ENCODE results near the gene HSD17B13. TPM values are rescaled to one million over a fixed set of nuclear protein-coding genes. Genes with fewer than 3 reads are reported as not detected.

HSD17B13 gene
- total RNA-seq, 2 donors from 2014 or later, result 0.58 TPM; not detected in 1

DNA sequence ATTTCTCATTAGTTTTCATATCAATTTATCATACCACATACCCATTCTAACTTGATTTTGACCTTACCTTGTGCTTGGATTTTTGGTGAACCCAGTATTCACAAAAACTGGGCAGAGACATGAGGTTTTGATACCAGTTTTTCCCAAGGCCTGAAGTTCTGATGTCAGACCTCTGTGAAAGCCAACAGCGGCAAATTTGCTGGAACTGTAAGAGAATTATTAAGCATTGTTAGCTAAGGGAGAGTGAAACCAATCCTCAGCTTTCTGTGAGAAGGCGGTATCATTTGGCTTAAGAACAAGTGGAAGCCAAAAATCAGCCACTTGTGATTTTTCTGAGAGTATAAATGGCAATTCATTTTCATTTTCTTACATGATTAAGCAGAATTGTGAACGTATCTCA, 8.9 kb downstream of the HSD17B13 start:
- TF ChIP-seq, protein P1, sequence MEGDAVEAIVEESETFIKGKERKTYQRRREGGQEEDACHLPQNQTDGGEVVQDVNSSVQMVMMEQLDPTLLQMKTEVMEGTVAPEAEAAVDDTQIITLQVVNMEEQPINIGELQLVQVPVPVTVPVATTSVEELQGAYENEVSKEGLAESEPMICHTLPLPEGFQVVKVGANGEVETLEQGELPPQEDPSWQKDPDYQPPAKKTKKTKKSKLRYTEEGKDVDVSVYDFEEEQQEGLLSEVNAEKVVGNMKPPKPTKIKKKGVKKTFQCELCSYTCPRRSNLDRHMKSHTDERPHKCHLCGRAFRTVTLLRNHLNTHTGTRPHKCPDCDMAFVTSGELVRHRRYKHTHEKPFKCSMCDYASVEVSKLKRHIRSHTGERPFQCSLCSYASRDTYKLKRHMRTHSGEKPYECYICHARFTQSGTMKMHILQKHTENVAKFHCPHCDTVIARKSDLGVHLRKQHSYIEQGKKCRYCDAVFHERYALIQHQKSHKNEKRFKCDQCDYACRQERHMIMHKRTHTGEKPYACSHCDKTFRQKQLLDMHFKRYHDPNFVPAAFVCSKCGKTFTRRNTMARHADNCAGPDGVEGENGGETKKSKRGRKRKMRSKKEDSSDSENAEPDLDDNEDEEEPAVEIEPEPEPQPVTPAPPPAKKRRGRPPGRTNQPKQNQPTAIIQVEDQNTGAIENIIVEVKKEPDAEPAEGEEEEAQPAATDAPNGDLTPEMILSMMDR (conservative IDR thresholded peaks at IDR 0.05), result no peak
- H3K27me3 Mint-ChIP-seq (ENCODE audit: insufficient read depth), result no peaks in the 10 kb centered on the region
- H3K4me3 ChIP-seq (ENCODE audit: low read length), result no peak overlapping the region
- H3K36me3 ChIP-seq (ENCODE audit: control insufficient read depth, insufficient read depth, low read length), result no peaks in the 10 kb centered on the region
- 92 to 93% methylated on average over 3 of the region's 3 CpGs for WGBS, 2 experiments (ENCODE audit: insufficient coverage in 1 of 2, insufficient read length in 1 of 2)
- no peak overlapping the region for H3K4me3 Mint-ChIP-seq
- H3K4me1 ChIP-seq (ENCODE audit: control insufficient read depth, insufficient read depth, low read length), result no peaks in the 10 kb centered on the region
- H3K9me3 ChIP-seq (ENCODE audit: control insufficient read depth, low read length), result no peaks in the 10 kb centered on the region
- H3K9ac ChIP-seq (ENCODE audit: extremely low read depth, low read length, poor library complexity, severe bottlenecking), result no peak overlapping the region
- no peaks in the 10 kb centered on the region for H3K36me3 Mint-ChIP-seq (ENCODE audit: low read depth)
- H3K27ac ChIP-seq (ENCODE audit: low read depth, low read length), result no peak overlapping the region
- no peak for DNase-seq
- no peaks in the 10 kb centered on the region for H3K9me3 Mint-ChIP-seq
- H3K4me1 Mint-ChIP-seq, result no peaks in the 10 kb centered on the region
- H3K27me3 ChIP-seq (ENCODE audit: control insufficient read depth, insufficient read depth, low read length, poor library complexity, severe bottlenecking), result no peaks in the 10 kb centered on the region
- no peak overlapping the region for H3K27ac Mint-ChIP-seq

DNA sequence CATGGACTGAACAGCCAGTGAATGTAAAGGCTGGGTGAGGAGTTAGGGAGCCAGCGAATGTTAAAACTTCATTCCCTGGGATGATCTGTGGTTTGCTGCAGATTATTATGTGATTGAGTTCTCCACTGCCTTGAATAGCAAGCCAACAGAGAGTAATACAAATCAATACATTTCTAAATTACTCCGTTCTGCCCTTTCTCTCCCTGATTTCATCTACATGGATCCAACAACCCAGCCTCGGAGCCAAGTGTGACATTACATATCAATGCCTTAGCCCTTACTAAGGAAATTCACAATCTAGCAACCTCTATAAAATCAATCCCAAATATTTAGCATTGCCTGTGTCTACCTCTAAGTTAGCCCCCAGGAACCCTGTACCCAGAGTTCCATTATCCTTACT, 11.0 kb downstream of the HSD17B13 start:
- no peak overlapping the region for H3K27ac Mint-ChIP-seq
- no peaks in the 10 kb centered on the region for H3K36me3 Mint-ChIP-seq (ENCODE audit: low read depth)
- no peaks in the 10 kb centered on the region for H3K4me1 Mint-ChIP-seq
- H3K4me1 ChIP-seq (ENCODE audit: control insufficient read depth, insufficient read depth, low read length), result no peaks in the 10 kb centered on the region
- H3K4me3 ChIP-seq (ENCODE audit: low read length), result no peak overlapping the region
- TF ChIP-seq, protein P1 (conservative IDR thresholded peaks at IDR 0.05), result no peak
- H3K27me3 ChIP-seq (ENCODE audit: control insufficient read depth, insufficient read depth, low read length, poor library complexity, severe bottlenecking), result no peaks in the 10 kb centered on the region
- H3K9me3 ChIP-seq (ENCODE audit: control insufficient read depth, low read length), result no peaks in the 10 kb centered on the region
- H3K9ac ChIP-seq (ENCODE audit: extremely low read depth, low read length, poor library complexity, severe bottlenecking), result no peak overlapping the region
- H3K9me3 Mint-ChIP-seq, result no peaks in the 10 kb centered on the region
- DNase-seq, result no peak
- 93 to 100% methylated on average over 2 to 3 of the region's 3 CpGs for WGBS, 2 experiments (ENCODE audit: insufficient coverage in 1 of 2, insufficient read length in 1 of 2)
- H3K4me3 Mint-ChIP-seq, result no peak overlapping the region
- no peaks in the 10 kb centered on the region for H3K27me3 Mint-ChIP-seq (ENCODE audit: insufficient read depth)
- H3K36me3 ChIP-seq (ENCODE audit: control insufficient read depth, insufficient read depth, low read length), result no peaks in the 10 kb centered on the region
- no peak overlapping the region for H3K27ac ChIP-seq (ENCODE audit: low read depth, low read length)

DNA sequence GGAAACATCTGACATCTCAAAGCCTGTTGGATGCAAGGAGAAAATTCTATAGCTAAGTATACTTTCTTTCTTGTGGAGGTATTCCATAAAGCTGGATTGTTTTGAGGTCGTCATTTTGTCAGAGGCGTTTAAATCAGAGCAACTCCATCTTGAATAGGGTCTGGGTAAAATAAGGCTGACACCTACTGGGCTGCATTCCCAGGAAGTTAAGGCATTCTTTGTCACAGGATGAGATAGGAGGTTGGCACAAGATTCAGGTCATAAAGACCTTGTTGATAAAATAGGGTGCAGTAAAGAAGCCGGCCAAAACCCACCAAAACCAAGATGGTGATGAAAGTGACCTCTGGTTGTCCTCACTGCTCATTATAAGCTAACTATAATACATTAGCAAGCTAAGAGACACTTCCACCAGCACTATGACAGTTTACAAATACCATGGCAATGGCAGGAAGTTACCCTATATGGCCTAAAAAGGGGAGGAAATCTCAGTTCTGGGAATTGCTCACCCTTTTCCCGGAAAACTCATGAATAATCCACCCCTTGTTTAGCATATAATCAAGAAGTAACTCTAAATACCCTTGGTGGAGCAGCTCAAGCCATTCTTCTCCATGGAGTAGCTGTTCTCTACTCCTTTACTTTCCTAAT, 11.9 kb downstream of the HSD17B13 start:
- TF ChIP-seq, protein P1 (conservative IDR thresholded peaks at IDR 0.05), result no peak
- H3K27ac Mint-ChIP-seq, result no peak overlapping the region
- DNase-seq, result no peak
- H3K36me3 Mint-ChIP-seq (ENCODE audit: low read depth), result no peaks in the 10 kb centered on the region
- Histone ChIP-seq H3K36me3 (ENCODE audit: control insufficient read depth, insufficient read depth, low read length) (no peaks in the 10 kb centered on the region), H3K9ac (ENCODE audit: extremely low read depth, low read length, poor library complexity, severe bottlenecking) (no peak overlapping the region), H3K9me3 (ENCODE audit: control insufficient read depth, low read length) (no peaks in the 10 kb centered on the region), H3K4me1 (ENCODE audit: control insufficient read depth, insufficient read depth, low read length) (no peaks in the 10 kb centered on the region), H3K27me3 (ENCODE audit: control insufficient read depth, insufficient read depth, low read length, poor library complexity, severe bottlenecking) (no peaks in the 10 kb centered on the region), H3K4me3 (ENCODE audit: low read length) (no peak overlapping the region), H3K27ac (ENCODE audit: low read depth, low read length) (no peak overlapping the region)
- no peaks in the 10 kb centered on the region for H3K9me3 Mint-ChIP-seq
- no peaks in the 10 kb centered on the region for H3K27me3 Mint-ChIP-seq (ENCODE audit: insufficient read depth)
- 81 to 100% methylated on average over 1 to 4 of the region's 4 CpGs for WGBS, 2 experiments (ENCODE audit: insufficient coverage in 1 of 2, insufficient read length in 1 of 2)
- no peak overlapping the region for H3K4me3 Mint-ChIP-seq
- H3K4me1 Mint-ChIP-seq, result no peaks in the 10 kb centered on the region

Data from endodermal cell (in vitro differentiated cells).